Measurements from ENCODE around the gene LAYN. TPM values are rescaled to one million over a fixed set of nuclear protein-coding genes. Genes with fewer than 3 reads are reported as not detected.

Gene LAYN
- total RNA-seq, 1 donor from 2014 or later = 9.2 TPM

- no peaks in the 10 kb centered on the region for H3K9me3 Mint-ChIP-seq
- H3K4me3 Mint-ChIP-seq = no peak overlapping the region
- H3K27ac Mint-ChIP-seq = peak overlapping the region; percentile 43
- no peak for TF ChIP-seq CTCF (conservative IDR thresholded peaks at IDR 0.05)
- no peak for DNase-seq (ENCODE audit: extremely low spot score, unreplicated experiment)
- no peaks in the 10 kb centered on the region for H3K27me3 Mint-ChIP-seq
- H3K4me1 Mint-ChIP-seq (ENCODE audit: unreplicated experiment) = peaks cover 3% of the 10 kb centered on the region
- H3K36me3 Mint-ChIP-seq = no peaks in the 10 kb centered on the region
These were observed 22.3 kb downstream of the LAYN start for GRCh38 chr11:111562692-111563389.

GRCh38 chr11:111565114-111565720 is 24.7 kb downstream of the LAYN start:
- no peaks in the 10 kb centered on the region for H3K9me3 Mint-ChIP-seq
- H3K4me3 Mint-ChIP-seq = no peak overlapping the region
- H3K27me3 Mint-ChIP-seq = no peaks in the 10 kb centered on the region
- peaks cover 3% of the 10 kb centered on the region for H3K4me1 Mint-ChIP-seq (ENCODE audit: unreplicated experiment)
- no peak for DNase-seq (ENCODE audit: extremely low spot score, unreplicated experiment)
- peak; percentile 96 for TF ChIP-seq CTCF (conservative IDR thresholded peaks at IDR 0.05)
- no peaks in the 10 kb centered on the region for H3K36me3 Mint-ChIP-seq
- H3K27ac Mint-ChIP-seq = no peak overlapping the region

GRCh38 chr11:111566324-111566723 is 25.8 kb downstream of the LAYN start:
- no peak for TF ChIP-seq CTCF (conservative IDR thresholded peaks at IDR 0.05)
- no peak for DNase-seq (ENCODE audit: extremely low spot score, unreplicated experiment)
- H3K27me3 Mint-ChIP-seq = peaks cover 3% of the 10 kb centered on the region
- no peak overlapping the region for H3K4me3 Mint-ChIP-seq
- no peaks in the 10 kb centered on the region for H3K9me3 Mint-ChIP-seq
- H3K27ac Mint-ChIP-seq = no peak overlapping the region
- peaks cover 3% of the 10 kb centered on the region for H3K4me1 Mint-ChIP-seq (ENCODE audit: unreplicated experiment)
- H3K36me3 Mint-ChIP-seq = no peaks in the 10 kb centered on the region

- Mint-ChIP-seq H3K4me3 (no peak overlapping the region), H3K4me1 (ENCODE audit: unreplicated experiment) (peaks cover 7% of the 10 kb centered on the region), H3K27me3 (peaks cover 4% of the 10 kb centered on the region), H3K9me3 (no peaks in the 10 kb centered on the region), H3K36me3 (no peaks in the 10 kb centered on the region), H3K27ac (no peak overlapping the region)
- no peak for TF ChIP-seq CTCF (conservative IDR thresholded peaks at IDR 0.05)
- no peak for DNase-seq (ENCODE audit: extremely low spot score, unreplicated experiment)
These were observed 29.0 kb downstream of the LAYN start for GRCh38 chr11:111569476-111569875.

- no peak overlapping the region for H3K27ac Mint-ChIP-seq
- H3K9me3 Mint-ChIP-seq = no peaks in the 10 kb centered on the region
- no peaks in the 10 kb centered on the region for H3K36me3 Mint-ChIP-seq
- no peak overlapping the region for H3K4me3 Mint-ChIP-seq
- TF ChIP-seq CTCF (conservative IDR thresholded peaks at IDR 0.05) = no peak
- H3K27me3 Mint-ChIP-seq = peaks cover 4% of the 10 kb centered on the region
- H3K4me1 Mint-ChIP-seq (ENCODE audit: unreplicated experiment) = peaks cover 17% of the 10 kb centered on the region
- no peak for DNase-seq (ENCODE audit: extremely low spot score, unreplicated experiment)
These were observed 30.3 kb downstream of the LAYN start for GRCh38 chr11:111570796-111571195.
